Panc1 (cell line): ENCODE data around the gene RPP30. TPM values are rescaled to one million over a fixed set of nuclear protein-coding genes. Genes with fewer than 3 reads are reported as not detected.
A peak's percentile ranks its signal among the peaks of the same experiment; 100 is the strongest.

ENCODE experiments used
- ATAC-seq: fragments of 200-7000 bp; cut with Tn5 transposase; 2 replicates; pipeline ENCODE4 v1.9.1; 2020; ENCODE audit warnings: mild to moderate bottlenecking, moderate library complexity
- BruUV-seq: library from RNA; stranded (reverse); fragments of 400-500 nt; replicated peaks from 2 replicates; lab custom pipeline; 2021; lab: Mats Ljungman, UMichigan
- CTCF ChIA-PET: fragments of 300-600 bp; sonication (Branson Sonifier 250); formaldehyde crosslinking; loops from one replicate; lab custom pipeline; 2022; ENCODE audit warnings: antibody characterized with exemption; lab: Charles Lee
- POLR2A ChIA-PET: fragments of 300-600 bp; sonication (Branson Sonifier 250); formaldehyde crosslinking; loops from one replicate; lab custom pipeline; 2022; ENCODE audit warnings: antibody characterized with exemption; lab: Charles Lee
- DNase-seq: peaks from one replicate; pipeline ENCODE4 v3.0.0-alpha.2; 2010; ENCODE audit warnings: low read depth, low spot score
- H3K27ac ChIP-seq: 2 replicates; pipeline ENCODE4 v1.5.1; 2011; ENCODE audit warnings: mild to moderate bottlenecking, low read length, inconsistent platforms
- H3K27me3 ChIP-seq: fragments of 200-500 bp; sonication (Bioruptor generic); 2 replicates; pipeline ENCODE4 v1.6.0; 2014; ENCODE audit warnings: low read length, inconsistent platforms; ENCODE audit not compliant: control insufficient read depth, insufficient read depth
- H3K36me3 ChIP-seq: fragments of 200-500 bp; sonication (Bioruptor generic); 2 replicates; pipeline ENCODE4 v1.5.1; 2014; ENCODE audit warnings: inconsistent platforms, mild to moderate bottlenecking, low read length, moderate library complexity; ENCODE audit not compliant: control insufficient read depth, insufficient read depth
- H3K4me1 ChIP-seq: 2 replicates; pipeline ENCODE4 v1.5.1; 2011; ENCODE audit warnings: inconsistent platforms, mild to moderate bottlenecking, low read length, moderate library complexity; ENCODE audit not compliant: control insufficient read depth, insufficient read depth
- H3K4me3 ChIP-seq, 2 experiments: 2 replicates each; pipeline ENCODE4 v1.5.1; 2011 to 2012; ENCODE audit warnings: low read depth in 2 of 2, low read length in 2 of 2, mild to moderate bottlenecking in 2 of 2, inconsistent platforms in 1 of 2, moderate library complexity in 1 of 2
- H3K9me3 ChIP-seq: fragments of 200-500 bp; sonication (Bioruptor generic); 2 replicates; pipeline ENCODE4 v1.5.1; 2014; ENCODE audit warnings: low read depth, mild to moderate bottlenecking, inconsistent platforms, low read length, moderate library complexity; ENCODE audit not compliant: control insufficient read depth, insufficient read depth
- TCF7L2 ChIP-seq: IDR thresholded peaks from 2 replicates; pipeline ENCODE4 v1.6.1; 2011; ENCODE audit warnings: mild to moderate bottlenecking, low read depth, low read length, inconsistent platforms
- in situ Hi-C: cut with HindIII; loops from 2 replicates; pipeline ENCODE4 v1.10.0; 2016; ENCODE audit warnings: low sequenced_read_pairs, low pct_unique_long_range_greater_than_20kb
- intact Hi-C: fragments of 100-400 bp; cut with micrococcal nuclease; formaldehyde crosslinking; loops from one replicate; pipeline ENCODE4 v1.10.0; 2022; ENCODE audit not compliant: unreplicated experiment
- total RNA-seq: library from RNA; stranded (reverse); gene quantifications from one replicate; pipeline ENCODE4 v1.2.1, GENCODE V29; 2021; ENCODE audit not compliant: unreplicated experiment
- TF ChIP-seq, protein P1 (sequence below), 2 experiments: IDR thresholded peaks; 2 replicates each; pipeline ENCODE4 v1.6.1; 2011 to 2012; ENCODE audit warnings: low read depth in 2 of 2, control low read depth in 1 of 2, low read length in 1 of 2, mild to moderate bottlenecking in 1 of 2, moderate library complexity in 1 of 2; ENCODE audit not compliant: insufficient read depth in 1 of 2
- TF ChIP-seq, protein P2 (sequence below): fragments of 450-650 bp; IDR thresholded peaks from 2 replicates; pipeline ENCODE4 v1.5.1; 2017; ENCODE audit warnings: mild to moderate bottlenecking

The RPP30 gene
- total RNA-seq, 1 experiment from 2014 or later, result 59.0 TPM

DNA sequence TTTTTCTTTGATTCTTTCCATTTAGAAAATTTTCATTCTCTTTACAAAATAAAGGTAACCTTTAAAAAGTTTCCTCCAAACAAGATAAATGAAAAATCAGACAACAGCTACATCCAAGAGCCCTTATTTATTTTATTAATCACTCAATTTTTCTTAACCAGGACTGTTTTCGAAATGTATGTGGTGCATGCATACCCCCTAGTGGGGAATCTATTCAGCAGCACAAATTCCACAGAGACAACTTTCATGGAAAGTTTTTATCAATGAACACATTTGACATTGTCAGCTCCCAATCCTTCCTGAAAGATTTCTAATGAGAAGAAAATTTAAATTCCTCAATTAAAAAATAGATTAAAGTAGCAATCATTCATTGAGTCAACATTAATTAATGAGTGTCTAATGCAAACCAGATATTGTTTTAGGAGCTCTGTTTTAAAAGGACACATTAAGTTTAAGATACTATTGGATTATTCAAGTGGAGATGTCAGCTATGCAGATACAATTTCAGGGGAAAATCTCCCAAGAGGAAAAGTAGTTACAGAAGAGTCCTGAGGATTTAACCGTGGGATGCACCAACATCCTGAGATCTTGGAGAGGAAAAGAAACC lies 8.8 kb upstream of the RPP30 start:
- DNase-seq (peak; percentile 36), ATAC-seq (no peak)
- no peak overlapping the region for H3K4me3 ChIP-seq
- intact Hi-C loops (loop anchor here (1.0 to 5.0 kb wide), 3 partner anchors 112 to 1071 kb away; no protein-coding TSS in a partner anchor), in situ Hi-C loops (no loop called here)
- H3K4me1 ChIP-seq, result no peaks in the 10 kb centered on the region; the same call in 1 of the 2 replicates
- H3K36me3 ChIP-seq, result no peaks in the 10 kb centered on the region
- TF ChIP-seq, protein P1, sequence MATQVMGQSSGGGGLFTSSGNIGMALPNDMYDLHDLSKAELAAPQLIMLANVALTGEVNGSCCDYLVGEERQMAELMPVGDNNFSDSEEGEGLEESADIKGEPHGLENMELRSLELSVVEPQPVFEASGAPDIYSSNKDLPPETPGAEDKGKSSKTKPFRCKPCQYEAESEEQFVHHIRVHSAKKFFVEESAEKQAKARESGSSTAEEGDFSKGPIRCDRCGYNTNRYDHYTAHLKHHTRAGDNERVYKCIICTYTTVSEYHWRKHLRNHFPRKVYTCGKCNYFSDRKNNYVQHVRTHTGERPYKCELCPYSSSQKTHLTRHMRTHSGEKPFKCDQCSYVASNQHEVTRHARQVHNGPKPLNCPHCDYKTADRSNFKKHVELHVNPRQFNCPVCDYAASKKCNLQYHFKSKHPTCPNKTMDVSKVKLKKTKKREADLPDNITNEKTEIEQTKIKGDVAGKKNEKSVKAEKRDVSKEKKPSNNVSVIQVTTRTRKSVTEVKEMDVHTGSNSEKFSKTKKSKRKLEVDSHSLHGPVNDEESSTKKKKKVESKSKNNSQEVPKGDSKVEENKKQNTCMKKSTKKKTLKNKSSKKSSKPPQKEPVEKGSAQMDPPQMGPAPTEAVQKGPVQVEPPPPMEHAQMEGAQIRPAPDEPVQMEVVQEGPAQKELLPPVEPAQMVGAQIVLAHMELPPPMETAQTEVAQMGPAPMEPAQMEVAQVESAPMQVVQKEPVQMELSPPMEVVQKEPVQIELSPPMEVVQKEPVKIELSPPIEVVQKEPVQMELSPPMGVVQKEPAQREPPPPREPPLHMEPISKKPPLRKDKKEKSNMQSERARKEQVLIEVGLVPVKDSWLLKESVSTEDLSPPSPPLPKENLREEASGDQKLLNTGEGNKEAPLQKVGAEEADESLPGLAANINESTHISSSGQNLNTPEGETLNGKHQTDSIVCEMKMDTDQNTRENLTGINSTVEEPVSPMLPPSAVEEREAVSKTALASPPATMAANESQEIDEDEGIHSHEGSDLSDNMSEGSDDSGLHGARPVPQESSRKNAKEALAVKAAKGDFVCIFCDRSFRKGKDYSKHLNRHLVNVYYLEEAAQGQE (IDR thresholded peaks at IDR 0.05; ENCODE audit: insufficient read depth in 1 of 2, low read depth in 2 of 2, low read length in 1 of 2), result no peak
- TF ChIP-seq, protein P2, sequence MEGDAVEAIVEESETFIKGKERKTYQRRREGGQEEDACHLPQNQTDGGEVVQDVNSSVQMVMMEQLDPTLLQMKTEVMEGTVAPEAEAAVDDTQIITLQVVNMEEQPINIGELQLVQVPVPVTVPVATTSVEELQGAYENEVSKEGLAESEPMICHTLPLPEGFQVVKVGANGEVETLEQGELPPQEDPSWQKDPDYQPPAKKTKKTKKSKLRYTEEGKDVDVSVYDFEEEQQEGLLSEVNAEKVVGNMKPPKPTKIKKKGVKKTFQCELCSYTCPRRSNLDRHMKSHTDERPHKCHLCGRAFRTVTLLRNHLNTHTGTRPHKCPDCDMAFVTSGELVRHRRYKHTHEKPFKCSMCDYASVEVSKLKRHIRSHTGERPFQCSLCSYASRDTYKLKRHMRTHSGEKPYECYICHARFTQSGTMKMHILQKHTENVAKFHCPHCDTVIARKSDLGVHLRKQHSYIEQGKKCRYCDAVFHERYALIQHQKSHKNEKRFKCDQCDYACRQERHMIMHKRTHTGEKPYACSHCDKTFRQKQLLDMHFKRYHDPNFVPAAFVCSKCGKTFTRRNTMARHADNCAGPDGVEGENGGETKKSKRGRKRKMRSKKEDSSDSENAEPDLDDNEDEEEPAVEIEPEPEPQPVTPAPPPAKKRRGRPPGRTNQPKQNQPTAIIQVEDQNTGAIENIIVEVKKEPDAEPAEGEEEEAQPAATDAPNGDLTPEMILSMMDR, result peak; percentile 82; the same call in 1 of the 2 replicates
- H3K27me3 ChIP-seq, result peaks cover 27% of the 10 kb centered on the region
- POLR2A ChIA-PET, result no interaction called here
- no peaks in the 10 kb centered on the region for H3K9me3 ChIP-seq
- BruUV-seq, result no TSS peak
- H3K27ac ChIP-seq, result no peak overlapping the region
- CTCF ChIA-PET, result interaction anchor here (0.9 kb wide), 1 partner anchor 112 kb away, joined by 3 read pairs; no protein-coding TSS in a partner anchor

DNA sequence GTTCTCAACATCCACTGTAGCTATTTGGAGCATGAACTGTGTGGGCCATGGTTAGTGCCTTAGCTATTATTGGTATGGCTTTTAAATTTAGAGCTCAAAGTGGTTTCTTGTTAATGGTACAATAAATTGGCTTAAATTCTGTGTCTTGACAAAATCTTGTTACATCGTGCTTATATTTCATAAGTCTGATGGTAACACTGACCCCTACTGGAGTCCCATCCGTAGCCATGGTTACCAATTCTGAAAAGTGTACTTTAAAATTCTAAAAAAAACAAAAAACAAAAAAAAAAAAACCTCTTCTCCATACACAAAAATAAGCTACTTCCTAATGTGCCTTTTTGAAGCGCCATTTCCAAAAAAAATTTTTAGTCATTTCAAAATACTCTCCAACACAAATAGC lies 6.4 kb upstream of the RPP30 start:
- DNase-seq (no peak), ATAC-seq (no peak)
- TF ChIP-seq TCF7L2, result no peak
- TF ChIP-seq, protein P2, result peak; percentile 58; the same call in 1 of the 2 replicates
- peaks cover 16% of the 10 kb centered on the region for H3K27me3 ChIP-seq
- POLR2A ChIA-PET, result no interaction called here
- in situ Hi-C loops, result no loop called here
- intact Hi-C loops, result no loop called here
- no peak overlapping the region for H3K4me3 ChIP-seq
- H3K9me3 ChIP-seq, result peaks cover 12% of the 10 kb centered on the region; the same call in 1 of the 2 replicates
- H3K4me1 ChIP-seq, result no peaks in the 10 kb centered on the region
- H3K36me3 ChIP-seq, result no peaks in the 10 kb centered on the region
- CTCF ChIA-PET, result interaction anchor here (0.7 kb wide), 5 partner anchors 8 to 1628 kb away, joined by 3 to 5 read pairs (median 4); no protein-coding TSS in a partner anchor
- H3K27ac ChIP-seq, result no peak overlapping the region
- no TSS peak for BruUV-seq
